Measurements from ENCODE around the gene GPATCH11. TPM values are rescaled to one million over a fixed set of nuclear protein-coding genes. Genes with fewer than 3 reads are reported as not detected.

The GPATCH11 gene
- total RNA-seq = 1 to 10 TPM; 3.8 to 5.0 TPM

DNA sequence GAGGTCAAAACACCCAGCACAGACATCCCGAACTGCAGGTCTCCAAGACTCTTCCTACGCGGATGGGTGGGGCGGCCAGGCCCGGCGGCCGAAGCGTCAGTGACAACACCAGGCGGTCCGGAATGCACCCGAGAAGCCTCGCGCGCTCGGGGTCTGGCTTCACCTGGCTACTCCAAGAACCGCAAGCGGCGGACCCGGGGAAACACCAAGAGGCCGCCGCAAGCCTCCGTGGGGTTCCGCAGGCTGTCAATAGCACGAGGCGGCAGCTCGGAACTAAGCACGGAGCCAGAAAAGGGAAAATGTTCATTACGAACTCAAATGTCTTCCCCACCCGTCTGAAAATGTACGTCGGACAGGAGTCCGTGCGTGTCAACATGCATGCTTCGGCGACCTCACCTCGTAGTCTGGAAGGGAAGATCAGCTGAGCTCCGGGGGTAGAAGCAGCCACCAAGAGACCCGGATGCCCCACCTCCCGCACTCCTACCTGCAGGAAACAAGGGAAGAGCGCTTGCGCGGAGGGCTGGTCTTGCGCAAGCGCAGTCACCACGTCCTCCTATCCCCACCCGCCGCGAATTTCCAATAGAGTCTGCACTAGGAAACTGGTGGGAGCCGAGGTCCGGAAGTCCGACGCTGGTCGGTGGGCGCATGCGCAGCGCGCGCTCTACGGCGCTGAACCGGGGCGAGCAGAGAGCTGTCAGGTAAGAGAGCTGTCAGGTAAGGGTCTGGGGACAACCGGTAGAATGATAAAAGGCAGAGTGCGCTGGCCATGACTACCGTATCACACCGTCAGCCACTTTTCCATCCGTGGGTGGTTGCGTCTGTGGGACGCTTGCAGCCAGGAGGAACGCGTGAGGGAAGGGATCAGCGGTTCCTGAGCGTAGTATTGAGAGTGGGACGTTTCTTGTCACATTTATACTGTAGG, at the start of gene GPATCH11, which contains the start of gene HEATR5B:
Gene GPATCH11 (plus strand): TSS at position 646 of the 922 bp plus-strand sequence. CDS start 3,864 bp downstream, outside the sequence.
Gene HEATR5B (minus strand): TSS at position 500 of the 922 bp plus-strand sequence. CDS start 958 bp downstream, outside the sequence.

Other genes starting within 250 kb of the GPATCH11 start
- gene STRN, start 118.0 kb upstream of the GPATCH11 start, total RNA-seq = 10 to 100 TPM; 14.1 to 15.0 TPM
- gene HEATR5B, start 146 bp upstream of the GPATCH11 start, total RNA-seq = 10 to 100 TPM; 20.3 to 23.3 TPM
- 100 to 1,000 TPM in 1 of 2 donors, 10 to 100 TPM in 1; 92.2 to 117 TPM for gene EIF2AK2, start 72.5 kb downstream of the GPATCH11 start, total RNA-seq
- not detected for gene SULT6B1, start 104.2 kb downstream of the GPATCH11 start, total RNA-seq
- 10 to 100 TPM; 12.7 to 18.0 TPM for gene CEBPZOS, start 112.0 kb downstream of the GPATCH11 start, total RNA-seq
- 10 to 100 TPM; 38.5 to 53.3 TPM for gene CEBPZ, start 147.1 kb downstream of the GPATCH11 start, total RNA-seq
- gene NDUFAF7, start 147.1 kb downstream of the GPATCH11 start, total RNA-seq = 10 to 100 TPM; 16.2 to 19.3 TPM
- gene PRKD3, start 240.3 kb downstream of the GPATCH11 start, total RNA-seq = 100 to 1,000 TPM; 365 to 403 TPM

Measured in melanocyte of skin (primary cell).